Common myeloid progenitor, CD34-positive (primary cell): ENCODE data around the gene FOXN4.

ENCODE experiments used
- CTCF ChIA-PET: fragments of 350-600 bp; sonication (Branson Sonifier 250); formaldehyde crosslinking; loops from one replicate; lab custom pipeline; 2021; ENCODE audit warnings: antibody characterized with exemption; lab: Charles Lee
- POLR2A ChIA-PET: fragments of 350-600 bp; sonication (Branson Sonifier 250); formaldehyde crosslinking; loops from one replicate; lab custom pipeline; 2021; ENCODE audit warnings: antibody characterized with exemption; lab: Charles Lee
- DNase-seq, 3 donors: peaks; one replicate each; pipeline versions ENCODE4 v3.0.0 to v3.0.0-alpha.2; 2013
- H3K27ac ChIP-seq, 2 experiments: 1 replicate in 1 of 2; 2 replicates in 1 of 2; pipeline ENCODE4 v1.7.0; 2013; ENCODE audit warnings: inconsistent platforms in 2 of 2, low read length in 2 of 2, mild to moderate bottlenecking in 2 of 2, low read depth in 1 of 2, moderate library complexity in 1 of 2; ENCODE audit not compliant: severe bottlenecking in 2 of 2, insufficient read depth in 1 of 2, poor library complexity in 1 of 2
- H3K27me3 ChIP-seq, 5 experiments: replicated peaks in 2 of 5; 1 replicate in 3 of 5; 2 replicates in 2 of 5; pipeline versions ENCODE4 v1.6.1 to v1.7.0; 2013; ENCODE audit warnings: low read length in 4 of 5, mild to moderate bottlenecking in 2 of 5, moderate library complexity in 2 of 5, inconsistent platforms in 1 of 5; ENCODE audit not compliant: insufficient read depth in 5 of 5, control insufficient read depth in 4 of 5
- H3K36me3 ChIP-seq, 4 experiments: 1 replicate in 2 of 4; 2 replicates in 2 of 4; pipeline versions ENCODE4 v1.6.1 to v1.7.0; 2013; ENCODE audit warnings: low read length in 3 of 4, control low read depth in 1 of 4, mild to moderate bottlenecking in 1 of 4; ENCODE audit not compliant: control insufficient read depth in 4 of 4, insufficient read depth in 4 of 4
- H3K4me1 ChIP-seq, 4 experiments: 1 replicate in 3 of 4; 2 replicates in 1 of 4; pipeline versions ENCODE4 v1.6.1 to v1.7.1; 2013; ENCODE audit warnings: low read length in 3 of 4, mild to moderate bottlenecking in 3 of 4, control low read depth in 1 of 4, inconsistent platforms in 1 of 4, moderate library complexity in 1 of 4; ENCODE audit not compliant: control insufficient read depth in 4 of 4, insufficient read depth in 4 of 4; ENCODE audit errors: control extremely low read depth in 1 of 4
- H3K4me3 ChIP-seq, 7 experiments: 1 replicate in 4 of 7; 2 replicates in 3 of 7; pipeline versions ENCODE4 v1.5.1 to v1.7.0; 2013; ENCODE audit warnings: mild to moderate bottlenecking in 7 of 7, low read length in 6 of 7, moderate library complexity in 6 of 7, inconsistent platforms in 2 of 7, low read depth in 2 of 7, control low read depth in 1 of 7; ENCODE audit not compliant: insufficient read depth in 4 of 7, control insufficient read depth in 1 of 7; ENCODE audit errors: extremely low read depth in 1 of 7
- H3K9me3 ChIP-seq, 5 experiments: 1 replicate in 4 of 5; 2 replicates in 1 of 5; pipeline versions ENCODE4 v1.6.1 to v1.7.1; 2013; ENCODE audit warnings: low read length in 4 of 5, mild to moderate bottlenecking in 2 of 5, inconsistent platforms in 1 of 5, low read depth in 1 of 5, moderate library complexity in 1 of 5; ENCODE audit not compliant: control insufficient read depth in 4 of 5, insufficient read depth in 2 of 5; ENCODE audit errors: control extremely low read depth in 1 of 5
- WGBS: methylation state at CpG from one replicate; pipeline ENCODE4 v1.1.5; 2013; ENCODE audit not compliant: insufficient coverage; 5-methylcytosine and 5-hydroxymethylcytosine counted together

FOXN4 gene

DNA sequence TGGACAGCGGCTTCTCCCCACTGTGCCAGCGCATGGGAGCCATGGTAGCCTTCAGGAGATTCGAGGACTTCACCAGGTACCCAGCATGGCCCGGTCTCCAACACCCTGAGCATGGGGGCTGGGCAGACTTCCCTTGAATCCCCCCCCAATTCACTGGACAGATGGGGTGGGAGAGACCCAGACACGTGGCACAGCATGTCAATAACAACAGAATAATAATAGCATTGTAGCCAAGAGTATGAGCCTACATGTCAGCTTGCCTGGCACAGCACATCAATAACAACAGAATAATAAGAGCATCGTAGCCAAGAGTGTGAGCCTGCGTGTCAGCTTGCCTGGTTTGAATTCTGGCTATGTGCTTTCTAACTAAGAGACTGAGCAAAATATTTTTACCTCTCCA lies 76.4 kb downstream of the FOXN4 start:
- Histone ChIP-seq H3K27ac (no peak overlapping the region), H3K36me3 (peaks cover 0 to 46% (median 15%) of the 10 kb centered on the region in 4 experiments), H3K4me3 (no peak overlapping the region), H3K4me1 (no peaks in the 10 kb centered on the region), H3K27me3 (no peaks in the 10 kb centered on the region), H3K9me3 (no peaks in the 10 kb centered on the region)
- ChIA-PET CTCF (no interaction called here), POLR2A (no interaction called here)
- no peak for DNase-seq
- WGBS = 100% methylated on average over 5 of the region's 7 CpGs

DNA sequence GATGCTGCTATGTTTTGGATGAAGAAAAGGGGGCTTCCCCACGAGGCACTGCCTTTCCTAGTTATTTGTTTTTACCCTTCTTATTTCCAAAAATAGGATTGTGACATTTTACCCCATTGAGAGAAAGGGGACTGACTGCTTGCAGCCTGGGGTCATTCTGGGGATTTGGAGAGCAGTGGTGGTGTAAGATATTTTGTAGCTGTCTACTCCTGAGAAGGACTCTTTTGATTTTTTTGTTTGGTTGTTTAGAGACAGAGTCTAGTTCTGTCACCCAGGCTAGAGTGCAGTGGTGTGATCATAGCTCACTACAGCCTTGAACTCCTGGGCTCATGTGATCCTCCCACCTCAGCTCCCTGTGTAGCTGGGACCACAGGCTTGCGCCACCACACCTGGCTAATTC lies 78.9 kb downstream of the FOXN4 start:
- no peaks in the 10 kb centered on the region for H3K27me3 ChIP-seq
- H3K4me1 ChIP-seq = no peaks in the 10 kb centered on the region
- ChIA-PET CTCF (interaction anchor here (1.0 kb wide), 1 partner anchor 53 kb away, joined by 3 read pairs; no protein-coding TSS in a partner anchor), POLR2A (no interaction called here)
- WGBS = 100% methylated on average over 1 of the region's 2 CpGs
- H3K4me3 ChIP-seq = no peak overlapping the region
- DNase-seq = no peak
- no peak overlapping the region for H3K27ac ChIP-seq
- H3K36me3 ChIP-seq = peaks cover 0 to 37% (median 7%) of the 10 kb centered on the region in 4 experiments
- no peaks in the 10 kb centered on the region for H3K9me3 ChIP-seq

DNA sequence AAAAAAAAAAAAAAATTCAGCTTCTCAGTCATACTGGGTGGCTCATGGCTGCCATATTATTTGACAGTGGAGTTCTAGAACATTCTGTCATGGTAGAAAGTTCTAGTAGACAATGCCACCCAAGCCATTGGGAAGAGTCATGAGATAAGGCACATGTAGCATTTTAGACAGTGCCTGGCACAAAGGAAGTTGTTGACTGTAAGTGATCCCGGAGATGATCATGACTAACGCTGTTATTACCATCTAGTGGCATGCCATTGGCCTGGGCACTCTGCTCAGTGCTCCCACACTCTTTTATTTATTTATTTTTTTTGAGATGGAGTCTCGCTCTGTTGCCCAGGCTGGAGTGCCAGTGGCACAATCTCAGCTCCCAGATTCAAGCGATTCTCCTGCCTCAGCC lies 80.4 kb downstream of the FOXN4 start:
- no peaks in the 10 kb centered on the region for H3K27me3 ChIP-seq
- no peak for DNase-seq
- peaks cover 0 to 46% (median 6%) of the 10 kb centered on the region in 4 experiments for H3K36me3 ChIP-seq
- H3K4me1 ChIP-seq = no peaks in the 10 kb centered on the region
- no peak overlapping the region for H3K4me3 ChIP-seq
- no peak overlapping the region for H3K27ac ChIP-seq
- WGBS = 100% methylated on average over 4 of the region's 4 CpGs
- POLR2A ChIA-PET = no interaction called here
- CTCF ChIA-PET = no interaction called here
- no peaks in the 10 kb centered on the region for H3K9me3 ChIP-seq
